ENCODE data around the gene UBE2E3.
"Not testable (repeated sequence)": the region's sequence is repeated elsewhere in the genome, so short reads cannot be mapped to it uniquely, and the experiment has no call there.

UBE2E3 gene

GRCh38 chr2:181073896-181074295 is 93.5 kb downstream of the UBE2E3 start:
- Histone ChIP-seq H3K27me3 (ENCODE audit: control insufficient read depth, insufficient read depth, low read length) (no peaks in the 10 kb centered on the region), H3K9me3 (ENCODE audit: control insufficient read depth, insufficient read depth, low read length) (no peaks in the 10 kb centered on the region), H3K4me3 (ENCODE audit: low read length) (no peak overlapping the region), H3K36me3 (ENCODE audit: control insufficient read depth, insufficient read depth, low read length) (no peaks in the 10 kb centered on the region), H3K4me1 (ENCODE audit: control insufficient read depth, insufficient read depth, low read length) (peaks cover 2% of the 10 kb centered on the region; the same call in 1 of the 2 replicates), H3K27ac (ENCODE audit: low read length) (no peak overlapping the region)
- DNase-seq (ENCODE audit: low read depth, low spot score) = no peak

- no peaks in the 10 kb centered on the region for H3K9me3 ChIP-seq (ENCODE audit: control insufficient read depth, insufficient read depth, low read length)
- peaks cover 2% of the 10 kb centered on the region; the same call in 1 of the 2 replicates for H3K4me1 ChIP-seq (ENCODE audit: control insufficient read depth, insufficient read depth, low read length)
- no peak overlapping the region for H3K4me3 ChIP-seq (ENCODE audit: low read length)
- no peaks in the 10 kb centered on the region for H3K27me3 ChIP-seq (ENCODE audit: control insufficient read depth, insufficient read depth, low read length)
- no peaks in the 10 kb centered on the region for H3K36me3 ChIP-seq (ENCODE audit: control insufficient read depth, insufficient read depth, low read length)
- WGBS (ENCODE audit: insufficient coverage, insufficient read length) = no CpG with 5 or more reads among the region's 2 CpGs
- no peak overlapping the region for H3K27ac ChIP-seq (ENCODE audit: low read length)
- no peak for DNase-seq (ENCODE audit: low read depth, low spot score)
Observed at GRCh38 chr2:181074457-181074856, 94.1 kb downstream of the UBE2E3 start.

GRCh38 chr2:181076658-181077057 is 96.3 kb downstream of the UBE2E3 start:
- no peak overlapping the region for H3K27ac ChIP-seq (ENCODE audit: low read length)
- no peaks in the 10 kb centered on the region for H3K27me3 ChIP-seq (ENCODE audit: control insufficient read depth, insufficient read depth, low read length)
- no CpG with 5 or more reads among the region's 1 CpG for WGBS (ENCODE audit: insufficient coverage, insufficient read length)
- H3K36me3 ChIP-seq (ENCODE audit: control insufficient read depth, insufficient read depth, low read length) = no peaks in the 10 kb centered on the region
- H3K4me1 ChIP-seq (ENCODE audit: control insufficient read depth, insufficient read depth, low read length) = no peaks in the 10 kb centered on the region
- H3K9me3 ChIP-seq (ENCODE audit: control insufficient read depth, insufficient read depth, low read length) = no peaks in the 10 kb centered on the region
- no peak overlapping the region for H3K4me3 ChIP-seq (ENCODE audit: low read length)
- DNase-seq (ENCODE audit: low read depth, low spot score) = no peak

GRCh38 chr2:181077128-181077709 is 96.8 kb downstream of the UBE2E3 start:
- Histone ChIP-seq H3K9me3 (ENCODE audit: control insufficient read depth, insufficient read depth, low read length) (no peaks in the 10 kb centered on the region), H3K27ac (ENCODE audit: low read length) (no peak overlapping the region), H3K36me3 (ENCODE audit: control insufficient read depth, insufficient read depth, low read length) (no peaks in the 10 kb centered on the region), H3K27me3 (ENCODE audit: control insufficient read depth, insufficient read depth, low read length) (no peaks in the 10 kb centered on the region), H3K4me3 (ENCODE audit: low read length) (no peak overlapping the region), H3K4me1 (ENCODE audit: control insufficient read depth, insufficient read depth, low read length) (no peaks in the 10 kb centered on the region)
- no peak for DNase-seq (ENCODE audit: low read depth, low spot score)
- WGBS (ENCODE audit: insufficient coverage, insufficient read length) = no CpG with 5 or more reads among the region's 4 CpGs

- Histone ChIP-seq H3K9me3 (ENCODE audit: control insufficient read depth, insufficient read depth, low read length) (no peaks in the 10 kb centered on the region), H3K27ac (ENCODE audit: low read length) (no peak overlapping the region), H3K36me3 (ENCODE audit: control insufficient read depth, insufficient read depth, low read length) (no peaks in the 10 kb centered on the region), H3K27me3 (ENCODE audit: control insufficient read depth, insufficient read depth, low read length) (no peaks in the 10 kb centered on the region), H3K4me3 (ENCODE audit: low read length) (no peak overlapping the region), H3K4me1 (ENCODE audit: control insufficient read depth, insufficient read depth, low read length) (no peaks in the 10 kb centered on the region)
- no CpG with 5 or more reads among the region's 2 CpGs for WGBS (ENCODE audit: insufficient coverage, insufficient read length)
- no peak for DNase-seq (ENCODE audit: low read depth, low spot score)
Observed at GRCh38 chr2:181083140-181083539, 102.7 kb downstream of the UBE2E3 start.

GRCh38 chr2:181085734-181086133 is 105.3 kb downstream of the UBE2E3 start:
- H3K4me1 ChIP-seq (ENCODE audit: control insufficient read depth, insufficient read depth, low read length) = no peaks in the 10 kb centered on the region
- no CpG with 5 or more reads among the region's 1 CpG for WGBS (ENCODE audit: insufficient coverage, insufficient read length)
- no peak overlapping the region for H3K27ac ChIP-seq (ENCODE audit: low read length)
- H3K36me3 ChIP-seq (ENCODE audit: control insufficient read depth, insufficient read depth, low read length) = no peaks in the 10 kb centered on the region
- H3K4me3 ChIP-seq (ENCODE audit: low read length) = no peak overlapping the region
- H3K9me3 ChIP-seq (ENCODE audit: control insufficient read depth, insufficient read depth, low read length) = no peaks in the 10 kb centered on the region
- no peak for DNase-seq (ENCODE audit: low read depth, low spot score)
- no peaks in the 10 kb centered on the region for H3K27me3 ChIP-seq (ENCODE audit: control insufficient read depth, insufficient read depth, low read length)

GRCh38 chr2:181091920-181092319 is 111.5 kb downstream of the UBE2E3 start:
- DNase-seq (ENCODE audit: low read depth, low spot score); H3K4me1 ChIP-seq (ENCODE audit: control insufficient read depth, insufficient read depth, low read length); H3K27me3 ChIP-seq (ENCODE audit: control insufficient read depth, insufficient read depth, low read length); H3K9me3 ChIP-seq (ENCODE audit: control insufficient read depth, insufficient read depth, low read length); H3K27ac ChIP-seq (ENCODE audit: low read length); H3K36me3 ChIP-seq (ENCODE audit: control insufficient read depth, insufficient read depth, low read length); H3K4me3 ChIP-seq (ENCODE audit: low read length): not testable (repeated sequence)
- no CpG with 5 or more reads among the region's 4 CpGs for WGBS (ENCODE audit: insufficient coverage, insufficient read length)

GRCh38 chr2:181095486-181095885 is 115.1 kb downstream of the UBE2E3 start:
- Histone ChIP-seq H3K27ac (ENCODE audit: low read length) (no peak overlapping the region), H3K27me3 (ENCODE audit: control insufficient read depth, insufficient read depth, low read length) (no peaks in the 10 kb centered on the region), H3K4me1 (ENCODE audit: control insufficient read depth, insufficient read depth, low read length) (no peaks in the 10 kb centered on the region), H3K4me3 (ENCODE audit: low read length) (no peak overlapping the region), H3K36me3 (ENCODE audit: control insufficient read depth, insufficient read depth, low read length) (no peaks in the 10 kb centered on the region), H3K9me3 (ENCODE audit: control insufficient read depth, insufficient read depth, low read length) (no peaks in the 10 kb centered on the region)
- WGBS (ENCODE audit: insufficient coverage, insufficient read length) = no CpG with 5 or more reads among the region's 2 CpGs
- DNase-seq (ENCODE audit: low read depth, low spot score) = no peak

GRCh38 chr2:181103659-181104058 is 123.3 kb downstream of the UBE2E3 start:
- no peak overlapping the region for H3K27ac ChIP-seq (ENCODE audit: low read length)
- no peaks in the 10 kb centered on the region for H3K27me3 ChIP-seq (ENCODE audit: control insufficient read depth, insufficient read depth, low read length)
- no peak for DNase-seq (ENCODE audit: low read depth, low spot score)
- H3K9me3 ChIP-seq (ENCODE audit: control insufficient read depth, insufficient read depth, low read length) = no peaks in the 10 kb centered on the region
- no peaks in the 10 kb centered on the region; the same call in 1 of the 2 replicates for H3K4me1 ChIP-seq (ENCODE audit: control insufficient read depth, insufficient read depth, low read length)
- H3K4me3 ChIP-seq (ENCODE audit: low read length) = no peak overlapping the region
- no peaks in the 10 kb centered on the region for H3K36me3 ChIP-seq (ENCODE audit: control insufficient read depth, insufficient read depth, low read length)

- no peaks in the 10 kb centered on the region for H3K27me3 ChIP-seq (ENCODE audit: control insufficient read depth, insufficient read depth, low read length)
- no peak overlapping the region for H3K4me3 ChIP-seq (ENCODE audit: low read length)
- no peaks in the 10 kb centered on the region; the same call in 1 of the 2 replicates for H3K4me1 ChIP-seq (ENCODE audit: control insufficient read depth, insufficient read depth, low read length)
- DNase-seq (ENCODE audit: low read depth, low spot score) = peak; percentile 9
- WGBS (ENCODE audit: insufficient coverage, insufficient read length) = no CpG with 5 or more reads among the region's 7 CpGs
- H3K27ac ChIP-seq (ENCODE audit: low read length) = no peak overlapping the region
- H3K9me3 ChIP-seq (ENCODE audit: control insufficient read depth, insufficient read depth, low read length) = no peaks in the 10 kb centered on the region
- no peaks in the 10 kb centered on the region for H3K36me3 ChIP-seq (ENCODE audit: control insufficient read depth, insufficient read depth, low read length)
Observed at GRCh38 chr2:181104512-181105115, 124.2 kb downstream of the UBE2E3 start.

- Histone ChIP-seq H3K4me1 (ENCODE audit: control insufficient read depth, insufficient read depth, low read length) (no peaks in the 10 kb centered on the region; the same call in 1 of the 2 replicates), H3K36me3 (ENCODE audit: control insufficient read depth, insufficient read depth, low read length) (no peaks in the 10 kb centered on the region), H3K4me3 (ENCODE audit: low read length) (no peak overlapping the region), H3K27me3 (ENCODE audit: control insufficient read depth, insufficient read depth, low read length) (no peaks in the 10 kb centered on the region), H3K9me3 (ENCODE audit: control insufficient read depth, insufficient read depth, low read length) (no peaks in the 10 kb centered on the region), H3K27ac (ENCODE audit: low read length) (no peak overlapping the region)
- no CpG with 5 or more reads among the region's 2 CpGs for WGBS (ENCODE audit: insufficient coverage, insufficient read length)
- DNase-seq (ENCODE audit: low read depth, low spot score) = no peak
Observed at GRCh38 chr2:181105562-181105961, 125.2 kb downstream of the UBE2E3 start.

Data from iPS DF 6.9 (cell line).